Measurements from ENCODE around the gene DMBT1.

The DMBT1 gene

DNA sequence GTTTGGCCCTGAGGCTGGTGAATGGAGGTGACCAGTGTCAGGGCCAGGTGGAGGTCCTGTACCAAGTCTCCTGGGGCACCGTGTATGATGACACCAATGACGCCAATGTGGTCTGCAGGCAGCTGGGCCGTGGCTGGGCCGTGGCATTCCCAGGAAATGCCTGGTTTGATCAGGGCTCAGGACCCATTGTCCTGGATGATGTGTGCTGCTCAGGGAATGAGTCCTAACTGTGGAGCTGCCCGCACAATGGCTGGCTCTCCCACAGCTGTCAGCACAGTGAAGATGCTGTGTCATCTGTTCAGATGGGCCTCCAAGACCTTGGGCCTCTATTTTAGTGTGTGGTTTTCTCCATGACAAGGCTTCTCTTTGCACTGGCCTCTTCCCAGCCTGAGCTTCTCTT lies 64.0 kb downstream of the DMBT1 start:
- TF ChIP-seq, protein P1, sequence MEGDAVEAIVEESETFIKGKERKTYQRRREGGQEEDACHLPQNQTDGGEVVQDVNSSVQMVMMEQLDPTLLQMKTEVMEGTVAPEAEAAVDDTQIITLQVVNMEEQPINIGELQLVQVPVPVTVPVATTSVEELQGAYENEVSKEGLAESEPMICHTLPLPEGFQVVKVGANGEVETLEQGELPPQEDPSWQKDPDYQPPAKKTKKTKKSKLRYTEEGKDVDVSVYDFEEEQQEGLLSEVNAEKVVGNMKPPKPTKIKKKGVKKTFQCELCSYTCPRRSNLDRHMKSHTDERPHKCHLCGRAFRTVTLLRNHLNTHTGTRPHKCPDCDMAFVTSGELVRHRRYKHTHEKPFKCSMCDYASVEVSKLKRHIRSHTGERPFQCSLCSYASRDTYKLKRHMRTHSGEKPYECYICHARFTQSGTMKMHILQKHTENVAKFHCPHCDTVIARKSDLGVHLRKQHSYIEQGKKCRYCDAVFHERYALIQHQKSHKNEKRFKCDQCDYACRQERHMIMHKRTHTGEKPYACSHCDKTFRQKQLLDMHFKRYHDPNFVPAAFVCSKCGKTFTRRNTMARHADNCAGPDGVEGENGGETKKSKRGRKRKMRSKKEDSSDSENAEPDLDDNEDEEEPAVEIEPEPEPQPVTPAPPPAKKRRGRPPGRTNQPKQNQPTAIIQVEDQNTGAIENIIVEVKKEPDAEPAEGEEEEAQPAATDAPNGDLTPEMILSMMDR (IDR thresholded peaks at IDR 0.05): no peak

DNA sequence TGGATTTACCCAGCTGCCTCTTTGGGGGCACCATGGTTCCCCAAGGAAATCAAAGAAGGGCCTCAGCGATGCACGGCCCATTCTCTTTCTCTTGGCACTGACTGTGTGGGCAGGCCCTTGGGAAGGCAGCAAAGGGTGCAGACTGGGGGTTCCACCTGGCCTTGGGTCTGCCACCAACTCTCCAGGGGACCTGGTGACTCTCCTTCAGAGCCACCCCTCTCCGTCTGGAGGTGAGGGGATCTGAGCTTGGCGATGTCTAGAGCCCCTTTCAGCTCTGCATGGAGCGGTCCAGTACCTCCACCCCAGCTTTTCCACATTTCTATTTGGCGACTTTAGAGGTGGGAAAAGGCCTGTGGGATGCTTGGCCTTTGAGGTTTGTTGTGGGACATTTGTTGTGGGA lies 70.0 kb downstream of the DMBT1 start:
- TF ChIP-seq, protein P1 (IDR thresholded peaks at IDR 0.05): no peak

DNA sequence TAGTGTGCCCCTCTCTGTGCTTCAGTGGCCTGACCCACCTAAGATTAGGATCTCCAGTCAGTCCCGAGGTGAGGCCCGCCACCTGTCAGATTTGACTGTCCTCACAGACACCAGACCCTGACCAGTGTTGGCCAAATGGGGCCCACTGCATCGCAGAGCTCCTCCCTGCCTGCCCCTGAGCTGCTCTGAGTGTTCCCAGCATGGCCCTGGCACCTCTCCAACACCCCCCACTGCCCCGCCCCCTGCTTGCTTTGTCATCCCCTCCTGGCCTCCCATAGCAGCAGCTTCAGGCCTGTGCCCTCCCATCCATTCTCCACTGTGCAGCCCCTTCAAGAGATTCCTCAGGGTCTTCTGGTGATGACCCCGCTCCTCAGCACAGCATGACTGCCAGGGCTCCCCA lies 71.5 kb downstream of the DMBT1 start:
- TF ChIP-seq, protein P1 (IDR thresholded peaks at IDR 0.05): no peak

DNA sequence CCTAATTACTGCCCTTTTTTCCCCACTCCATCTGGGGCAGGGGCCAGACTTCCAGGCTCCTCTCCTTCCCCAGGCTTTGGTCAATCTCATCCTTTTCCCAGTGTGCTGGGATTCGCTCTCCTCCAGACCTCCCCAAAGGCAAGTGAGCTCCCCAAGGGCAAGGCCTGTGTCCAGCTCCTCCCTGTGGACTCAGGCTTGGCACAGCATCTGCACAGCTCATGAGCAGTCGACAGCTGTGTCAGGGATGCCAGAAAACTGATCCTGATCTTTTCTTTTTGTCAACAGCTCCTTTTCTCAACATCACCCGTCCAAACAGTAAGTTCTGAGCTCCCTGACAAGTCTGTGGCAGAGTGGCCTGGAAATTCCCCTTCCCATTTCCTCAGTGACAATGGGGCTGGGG lies 72.0 kb downstream of the DMBT1 start:
- TF ChIP-seq, protein P1 (IDR thresholded peaks at IDR 0.05): no peak

DNA sequence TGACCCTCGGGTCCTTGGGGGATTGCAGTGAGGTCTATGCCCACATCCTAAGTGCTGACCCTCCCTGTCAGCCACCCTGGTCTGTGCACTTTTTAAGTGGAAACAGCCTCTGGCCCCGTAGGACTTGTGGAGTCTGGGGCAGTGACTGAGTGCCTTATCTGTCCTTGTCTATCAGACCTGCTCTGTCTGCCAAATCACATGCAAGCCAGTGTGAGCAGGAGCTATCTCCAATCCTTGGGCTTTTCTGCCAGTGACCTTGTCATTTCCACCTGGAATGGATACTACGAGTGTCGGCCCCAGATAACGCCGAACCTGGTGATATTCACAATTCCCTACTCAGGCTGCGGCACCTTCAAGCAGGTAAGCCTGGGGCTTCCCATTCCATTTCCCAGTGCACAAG lies 76.4 kb downstream of the DMBT1 start:
- TF ChIP-seq, protein P1 (IDR thresholded peaks at IDR 0.05): no peak

DNA sequence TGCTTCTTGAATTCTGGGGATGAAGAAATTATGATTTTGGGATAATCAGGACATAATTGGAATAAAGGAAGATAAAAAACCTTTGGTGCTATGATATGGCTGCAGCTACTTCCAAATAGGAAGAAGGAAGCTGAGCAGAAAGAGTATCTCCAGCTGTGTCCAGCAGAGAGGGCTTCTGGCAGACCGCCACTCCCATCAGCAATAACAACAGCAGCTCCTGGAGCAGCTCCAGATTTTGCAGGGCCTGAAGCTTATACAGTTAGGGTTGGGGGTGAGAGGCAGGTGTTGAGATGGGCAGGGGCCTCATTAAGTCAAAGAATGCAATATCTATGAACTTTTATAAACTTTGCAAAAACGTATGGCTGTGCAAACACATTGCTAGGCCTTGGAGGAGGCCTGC lies 76.8 kb downstream of the DMBT1 start:
- TF ChIP-seq, protein P1 (IDR thresholded peaks at IDR 0.05): no peak

DNA sequence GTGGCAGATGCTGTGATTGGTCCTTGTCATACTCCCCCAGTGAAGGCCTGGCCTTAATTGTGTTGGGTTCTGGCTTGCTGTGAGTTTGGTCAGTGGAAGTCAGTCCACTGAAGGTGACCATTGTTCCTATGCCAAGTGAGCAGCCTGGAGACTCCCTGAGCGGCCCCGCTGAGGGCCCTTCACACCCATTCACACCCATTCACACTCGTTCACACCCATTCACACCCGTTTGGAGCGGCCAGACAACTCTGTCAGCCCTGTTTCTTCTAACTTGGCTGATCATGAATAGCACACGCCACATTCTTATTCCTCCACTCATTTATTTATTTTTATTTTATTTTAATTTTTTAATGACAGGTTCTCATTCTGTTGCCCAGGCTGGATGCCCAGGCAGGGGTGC lies 77.6 kb downstream of the DMBT1 start:
- TF ChIP-seq, protein P1 (IDR thresholded peaks at IDR 0.05): no peak

DNA sequence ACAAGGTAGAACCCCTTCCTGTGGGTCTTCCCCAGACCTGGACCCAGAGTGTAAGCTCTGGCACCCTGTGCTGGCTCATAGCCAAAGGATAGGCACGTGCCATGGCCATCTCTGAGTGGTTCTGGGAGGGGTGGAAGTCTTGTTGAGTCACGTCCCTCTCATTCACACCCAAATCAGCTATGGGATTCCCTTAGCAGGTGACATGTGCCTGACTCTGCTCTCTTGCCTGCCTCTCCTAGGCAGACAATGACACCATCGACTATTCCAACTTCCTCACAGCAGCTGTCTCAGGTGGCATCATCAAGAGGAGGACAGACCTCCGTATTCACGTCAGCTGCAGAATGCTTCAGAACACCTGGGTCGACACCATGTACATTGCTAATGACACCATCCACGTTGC lies 79.2 kb downstream of the DMBT1 start:
- TF ChIP-seq, protein P1 (IDR thresholded peaks at IDR 0.05): no peak

All from LNCAP (cell line).